HCT116 (cell line): Measurements from ENCODE around the gene FAM9B. TPM values are rescaled to one million over a fixed set of nuclear protein-coding genes. Genes with fewer than 3 reads are reported as not detected.

Experiments used
- ATAC-seq: fragments of 200-7000 bp; cut with Tn5 transposase; 2 replicates; pipeline ENCODE4 v1.9.1; 2020; ENCODE audit warnings: mild to moderate bottlenecking, moderate library complexity
- BruUV-seq: library from RNA; stranded (reverse); fragments of 400-500 nt; replicated peaks from 2 replicates; lab custom pipeline; 2021; lab: Mats Ljungman, UMichigan
- CTCF ChIA-PET: fragments of 300-600 bp; sonication (Branson Sonifier 250); formaldehyde crosslinking; loops from one replicate; lab custom pipeline; 2021; ENCODE audit warnings: antibody characterized with exemption; lab: Charles Lee
- POLR2A ChIA-PET: fragments of 300-600, 350-600 bp; sonication (Branson Sonifier 250); formaldehyde crosslinking; loops from one replicate; lab custom pipeline; 2021; ENCODE audit warnings: antibody characterized with exemption; lab: Charles Lee
- RAD21 ChIA-PET, 2 experiments: fragments of 300-600 bp; sonication (Branson Sonifier 250); formaldehyde crosslinking; loops; one replicate each; lab custom pipeline; 2023; ENCODE audit warnings: low total read pairs in 2 of 2; ENCODE audit not compliant: uncharacterized antibody in 2 of 2, unreplicated experiment in 2 of 2, low non-redundant PET in 1 of 2; lab: Charles Lee
- DNase-seq: peaks from one replicate; pipeline ENCODE4 v3.0.0-alpha.2; 2010; ENCODE audit warnings: low read depth, low spot score
- H2AFZ ChIP-seq: fragments of 200-600 bp; shearing (Covaris generic), sonication (generic); 2 replicates; pipeline ENCODE4 v1.6.1; 2017; ENCODE audit warnings: low read depth, mixed run types, mixed read lengths, antibody characterized with exemption, low read length; ENCODE audit not compliant: poor library complexity, severe bottlenecking
- H3K27ac ChIP-seq: 2 replicates; pipeline ENCODE4 v1.5.1; 2012; ENCODE audit warnings: low read depth, low read length
- H3K27me3 ChIP-seq: fragments of 200-600 bp; sonication (generic); 2 replicates; pipeline ENCODE4 v1.6.1; 2016; ENCODE audit warnings: mixed run types, low read length, mixed read lengths; ENCODE audit not compliant: insufficient read depth
- H3K36me3 ChIP-seq, 2 experiments: fragments of 200-500 bp in 1 of 2; fragments of 200-600 bp in 1 of 2; sonication (Bioruptor generic) in 1 of 2; sonication (generic) in 1 of 2; 2 replicates each; pipeline versions ENCODE4 v1.5.1 to v1.6.1; 2014 to 2016; ENCODE audit warnings: low read length in 2 of 2, inconsistent platforms in 1 of 2, mixed read lengths in 1 of 2, mixed run types in 1 of 2; ENCODE audit not compliant: insufficient read depth in 2 of 2, control insufficient read depth in 1 of 2
- H3K4me1 ChIP-seq, 2 experiments: fragments of 200-600 bp in 1 of 2; sonication (generic) in 1 of 2; 2 replicates each; pipeline versions ENCODE4 v1.5.1 to v1.6.1; 2012 to 2017; ENCODE audit warnings: low read length in 2 of 2, inconsistent platforms in 1 of 2, mild to moderate bottlenecking in 1 of 2, mixed read lengths in 1 of 2, mixed run types in 1 of 2, moderate library complexity in 1 of 2; ENCODE audit not compliant: insufficient read depth in 2 of 2, control insufficient read depth in 1 of 2
- H3K4me2 ChIP-seq: fragments of 200-600 bp; sonication (generic); 2 replicates; pipeline ENCODE4 v1.6.1; 2017; ENCODE audit warnings: mixed run types, low read length, mixed read lengths
- H3K4me3 ChIP-seq, 2 experiments: fragments of 200-600 bp in 1 of 2; sonication (generic) in 1 of 2; replicated peaks in 1 of 2; 2 replicates each; pipeline ENCODE4 v1.5.1; 2011 to 2016; ENCODE audit warnings: low read length in 2 of 2, control low read depth in 1 of 2, low read depth in 1 of 2, mild to moderate bottlenecking in 1 of 2, mixed read lengths in 1 of 2, mixed run types in 1 of 2
- H3K79me2 ChIP-seq: fragments of 200-600 bp; sonication (generic); 2 replicates; pipeline ENCODE4 v1.6.1; 2017; ENCODE audit warnings: mild to moderate bottlenecking, mixed run types, low read length, moderate library complexity, mixed read lengths; ENCODE audit not compliant: insufficient read depth
- H3K9ac ChIP-seq: fragments of 200-600 bp; sonication (generic); 2 replicates; pipeline ENCODE4 v1.6.1; 2016; ENCODE audit warnings: low read length, mixed read lengths
- H3K9me2 ChIP-seq: fragments of 200-600 bp; sonication (generic), shearing (Covaris generic); 2 replicates; pipeline ENCODE4 v1.6.1; 2017; ENCODE audit warnings: mixed run types, mild to moderate bottlenecking, moderate library complexity; ENCODE audit not compliant: insufficient read depth
- H3K9me3 ChIP-seq, 2 experiments: fragments of 200-500 bp in 1 of 2; fragments of 200-600 bp in 1 of 2; sonication (Bioruptor generic) in 1 of 2; sonication (generic) in 1 of 2; 2 replicates each; pipeline ENCODE4 v1.6.1; 2014 to 2017; ENCODE audit warnings: low read length in 2 of 2, mixed read lengths in 2 of 2, inconsistent platforms in 1 of 2, low read depth in 1 of 2, mild to moderate bottlenecking in 1 of 2, mixed run types in 1 of 2, moderate library complexity in 1 of 2; ENCODE audit not compliant: control insufficient read depth in 1 of 2, insufficient read depth in 1 of 2
- H4K20me1 ChIP-seq: fragments of 200-600 bp; sonication (generic), shearing (Covaris generic); 2 replicates; pipeline ENCODE4 v1.6.1; 2017; ENCODE audit warnings: mixed run types, mild to moderate bottlenecking, moderate library complexity; ENCODE audit not compliant: insufficient read depth
- ATF3 ChIP-seq: IDR thresholded peaks from 2 replicates; pipeline ENCODE4 v1.6.1; 2012
- CBX3 ChIP-seq: IDR thresholded peaks from 2 replicates; pipeline ENCODE4 v1.6.1; 2012; ENCODE audit warnings: low read depth
- CEBPB ChIP-seq: IDR thresholded peaks from 2 replicates; pipeline ENCODE4 v1.6.1; 2012; ENCODE audit warnings: low read depth
- EGR1 ChIP-seq: IDR thresholded peaks from 2 replicates; pipeline ENCODE4 v1.6.1; 2012; ENCODE audit warnings: low read depth
- EZH2phosphoT487 ChIP-seq: fragments of 200-600 bp; IDR thresholded peaks from 2 replicates; pipeline ENCODE4 v1.6.1; 2018; ENCODE audit warnings: antibody characterized with exemption, borderline replicate concordance
- FOSL1 ChIP-seq: IDR thresholded peaks from 2 replicates; pipeline ENCODE4 v1.6.1; 2012; ENCODE audit warnings: low read depth
- JUND ChIP-seq: IDR thresholded peaks from 2 replicates; pipeline ENCODE4 v1.6.1; 2012
- POLR2A ChIP-seq: IDR thresholded peaks from 2 replicates; pipeline ENCODE4 v1.7.0; 2011; ENCODE audit warnings: borderline replicate concordance; ENCODE audit not compliant: insufficient read depth, insufficient read length; ENCODE audit errors: extremely low read depth
- POLR2AphosphoS5 ChIP-seq: IDR thresholded peaks from 2 replicates; pipeline ENCODE4 v1.6.1; 2011; ENCODE audit warnings: mild to moderate bottlenecking, low read depth, low read length, moderate library complexity
- RAD21 ChIP-seq: IDR thresholded peaks from 2 replicates; pipeline ENCODE4 v1.6.1; 2012; ENCODE audit warnings: low read depth, mild to moderate bottlenecking
- SP1 ChIP-seq: IDR thresholded peaks from 2 replicates; pipeline ENCODE4 v1.6.1; 2012; ENCODE audit warnings: low read depth
- TCF7L2 ChIP-seq: IDR thresholded peaks from 2 replicates; pipeline ENCODE4 v1.7.0; 2011; ENCODE audit warnings: borderline replicate concordance, inconsistent platforms; ENCODE audit not compliant: insufficient read depth, insufficient read length; ENCODE audit errors: extremely low read depth
- ZFX ChIP-seq: fragments of 450-650 bp; IDR thresholded peaks from 2 replicates; pipeline ENCODE4 v1.6.1; 2017
- ZNF274 ChIP-seq: fragments of 200-500 bp; sonication (Bioruptor generic); IDR thresholded peaks from 2 replicates; pipeline ENCODE4 v1.6.1; 2014; ENCODE audit warnings: mild to moderate bottlenecking, low read depth, low read length, inconsistent platforms
- intact Hi-C: fragments of 100-400 bp; cut with micrococcal nuclease; formaldehyde crosslinking; loops from 2 replicates; pipeline ENCODE4 v1.10.0; 2022
- total RNA-seq: library from RNA; stranded (reverse); gene quantifications from one replicate; pipeline ENCODE4 v1.2.1, GENCODE V29; 2021; ENCODE audit not compliant: unreplicated experiment
- TF ChIP-seq, protein P1 (sequence below): IDR thresholded peaks from 2 replicates; pipeline ENCODE4 v1.6.1; 2011; ENCODE audit warnings: mild to moderate bottlenecking, low read length, moderate library complexity; ENCODE audit not compliant: insufficient replicate concordance; ENCODE audit errors: extremely low read depth
- TF ChIP-seq, protein P2 (sequence below): IDR thresholded peaks from 2 replicates; pipeline ENCODE4 v1.6.1; 2012; ENCODE audit warnings: low read depth

FAM9B gene
- total RNA-seq, 1 experiment from 2014 or later = not detected

GRCh38 chrX:8987672-8988250, 46.2 kb downstream of the FAM9B start:
- TF ChIP-seq POLR2AphosphoS5 (no peak), EGR1 (no peak), SP1 (no peak), POLR2A (no peak), ATF3 (no peak), ZFX (no peak), FOSL1 (no peak), EZH2phosphoT487 (no peak)
- ChIA-PET POLR2A (no interaction called here), RAD21 (no interaction called here), CTCF (no interaction called here)
- Histone ChIP-seq H3K36me3 (no peaks in the 10 kb centered on the region), H3K4me3 (no peak overlapping the region), H3K9me2 (no peaks in the 10 kb centered on the region), H3K4me1 (no peaks in the 10 kb centered on the region), H3K9ac (no peak overlapping the region), H3K4me2 (no peak overlapping the region), H3K27ac (no peak overlapping the region), H3K79me2 (no peaks in the 10 kb centered on the region), H2AFZ (no peak overlapping the region), H3K27me3 (no peaks in the 10 kb centered on the region), H3K9me3 (no peaks in the 10 kb centered on the region), H4K20me1 (no peaks in the 10 kb centered on the region)
- no peak for DNase-seq
- no TSS peak for BruUV-seq
- no peak for ATAC-seq
- intact Hi-C loops = no loop called here

DNA sequence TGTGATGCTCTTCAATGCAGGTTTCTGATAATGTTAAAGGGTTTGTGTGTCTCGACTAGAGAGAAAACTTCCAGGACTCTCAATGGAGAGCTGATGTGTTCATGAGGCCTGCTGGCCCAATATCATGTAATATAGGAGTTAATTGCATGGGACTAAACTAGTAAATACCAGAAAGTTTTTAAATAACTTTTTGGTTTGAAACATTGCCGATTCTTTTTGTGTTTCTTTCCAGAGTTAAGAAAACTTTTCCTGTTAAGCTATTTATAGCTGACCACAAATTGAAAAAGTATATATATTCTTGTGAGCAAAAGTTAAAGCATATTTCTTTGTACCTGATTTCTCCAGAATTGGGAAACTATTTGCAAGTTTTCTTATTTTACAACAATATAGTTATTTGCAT, 49.7 kb downstream of the FAM9B start:
- Histone ChIP-seq H3K79me2 (no peaks in the 10 kb centered on the region), H3K27ac (no peak overlapping the region), H3K9me2 (no peaks in the 10 kb centered on the region), H3K4me3 (no peak overlapping the region), H3K9ac (no peak overlapping the region), H3K4me2 (no peak overlapping the region), H3K36me3 (no peaks in the 10 kb centered on the region), H3K4me1 (no peaks in the 10 kb centered on the region), H2AFZ (no peak overlapping the region), H3K27me3 (no peaks in the 10 kb centered on the region), H3K9me3 (no peaks in the 10 kb centered on the region), H4K20me1 (no peaks in the 10 kb centered on the region)
- DNase-seq (no peak), ATAC-seq (no peak)
- CTCF ChIA-PET = no interaction called here
- no TSS peak for BruUV-seq
- POLR2A ChIA-PET = no interaction called here
- RAD21 ChIA-PET = no interaction called here
- intact Hi-C loops = no loop called here
- TF ChIP-seq ZNF274 = no peak
- no peak for TF ChIP-seq POLR2AphosphoS5
- TF ChIP-seq TCF7L2 = no peak
- no peak for TF ChIP-seq CBX3
- no peak for TF ChIP-seq CEBPB
- no peak for TF ChIP-seq JUND
- TF ChIP-seq, protein P1, sequence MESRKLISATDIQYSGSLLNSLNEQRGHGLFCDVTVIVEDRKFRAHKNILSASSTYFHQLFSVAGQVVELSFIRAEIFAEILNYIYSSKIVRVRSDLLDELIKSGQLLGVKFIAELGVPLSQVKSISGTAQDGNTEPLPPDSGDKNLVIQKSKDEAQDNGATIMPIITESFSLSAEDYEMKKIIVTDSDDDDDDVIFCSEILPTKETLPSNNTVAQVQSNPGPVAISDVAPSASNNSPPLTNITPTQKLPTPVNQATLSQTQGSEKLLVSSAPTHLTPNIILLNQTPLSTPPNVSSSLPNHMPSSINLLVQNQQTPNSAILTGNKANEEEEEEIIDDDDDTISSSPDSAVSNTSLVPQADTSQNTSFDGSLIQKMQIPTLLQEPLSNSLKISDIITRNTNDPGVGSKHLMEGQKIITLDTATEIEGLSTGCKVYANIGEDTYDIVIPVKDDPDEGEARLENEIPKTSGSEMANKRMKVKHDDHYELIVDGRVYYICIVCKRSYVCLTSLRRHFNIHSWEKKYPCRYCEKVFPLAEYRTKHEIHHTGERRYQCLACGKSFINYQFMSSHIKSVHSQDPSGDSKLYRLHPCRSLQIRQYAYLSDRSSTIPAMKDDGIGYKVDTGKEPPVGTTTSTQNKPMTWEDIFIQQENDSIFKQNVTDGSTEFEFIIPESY = no peak
- no peak for TF ChIP-seq ATF3
- TF ChIP-seq EGR1 = no peak
- no peak for TF ChIP-seq RAD21
- TF ChIP-seq, protein P2, sequence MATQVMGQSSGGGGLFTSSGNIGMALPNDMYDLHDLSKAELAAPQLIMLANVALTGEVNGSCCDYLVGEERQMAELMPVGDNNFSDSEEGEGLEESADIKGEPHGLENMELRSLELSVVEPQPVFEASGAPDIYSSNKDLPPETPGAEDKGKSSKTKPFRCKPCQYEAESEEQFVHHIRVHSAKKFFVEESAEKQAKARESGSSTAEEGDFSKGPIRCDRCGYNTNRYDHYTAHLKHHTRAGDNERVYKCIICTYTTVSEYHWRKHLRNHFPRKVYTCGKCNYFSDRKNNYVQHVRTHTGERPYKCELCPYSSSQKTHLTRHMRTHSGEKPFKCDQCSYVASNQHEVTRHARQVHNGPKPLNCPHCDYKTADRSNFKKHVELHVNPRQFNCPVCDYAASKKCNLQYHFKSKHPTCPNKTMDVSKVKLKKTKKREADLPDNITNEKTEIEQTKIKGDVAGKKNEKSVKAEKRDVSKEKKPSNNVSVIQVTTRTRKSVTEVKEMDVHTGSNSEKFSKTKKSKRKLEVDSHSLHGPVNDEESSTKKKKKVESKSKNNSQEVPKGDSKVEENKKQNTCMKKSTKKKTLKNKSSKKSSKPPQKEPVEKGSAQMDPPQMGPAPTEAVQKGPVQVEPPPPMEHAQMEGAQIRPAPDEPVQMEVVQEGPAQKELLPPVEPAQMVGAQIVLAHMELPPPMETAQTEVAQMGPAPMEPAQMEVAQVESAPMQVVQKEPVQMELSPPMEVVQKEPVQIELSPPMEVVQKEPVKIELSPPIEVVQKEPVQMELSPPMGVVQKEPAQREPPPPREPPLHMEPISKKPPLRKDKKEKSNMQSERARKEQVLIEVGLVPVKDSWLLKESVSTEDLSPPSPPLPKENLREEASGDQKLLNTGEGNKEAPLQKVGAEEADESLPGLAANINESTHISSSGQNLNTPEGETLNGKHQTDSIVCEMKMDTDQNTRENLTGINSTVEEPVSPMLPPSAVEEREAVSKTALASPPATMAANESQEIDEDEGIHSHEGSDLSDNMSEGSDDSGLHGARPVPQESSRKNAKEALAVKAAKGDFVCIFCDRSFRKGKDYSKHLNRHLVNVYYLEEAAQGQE = no peak
